Esophagus (tissue), 2 donors: ENCODE measurements around the gene TBC1D2. TPM values are rescaled to one million over a fixed set of nuclear protein-coding genes. Genes with fewer than 3 reads are reported as not detected.
A peak's percentile ranks its signal among the peaks of the same experiment; 100 is the strongest.

Experiments
- H3K27ac ChIP-seq, 2 donors: one replicate each; pipeline ENCODE4 v1.5.1; 2013; ENCODE audit warnings: low read depth in 2 of 2, mild to moderate bottlenecking in 2 of 2, inconsistent platforms in 1 of 2, low read length in 1 of 2, moderate library complexity in 1 of 2
- H3K27me3 ChIP-seq, 2 donors: one replicate each; pipeline ENCODE4 v1.6.1; 2013; ENCODE audit warnings: low read length in 2 of 2, control low read depth in 1 of 2, mild to moderate bottlenecking in 1 of 2; ENCODE audit not compliant: insufficient read depth in 2 of 2, control insufficient read depth in 1 of 2
- H3K36me3 ChIP-seq, 2 donors: one replicate each; pipeline ENCODE4 v1.6.1; 2013; ENCODE audit warnings: low read length in 1 of 2; ENCODE audit not compliant: control insufficient read depth in 2 of 2, insufficient read depth in 2 of 2
- H3K4me1 ChIP-seq, 2 donors: one replicate each; pipeline ENCODE4 v1.6.1; 2013; ENCODE audit warnings: low read length in 1 of 2; ENCODE audit not compliant: control insufficient read depth in 2 of 2, insufficient read depth in 2 of 2
- H3K4me3 ChIP-seq, 2 donors: one replicate each; pipeline ENCODE4 v1.5.1; 2013; ENCODE audit warnings: low read length in 2 of 2, mild to moderate bottlenecking in 2 of 2, low read depth in 1 of 2, moderate library complexity in 1 of 2
- H3K9me3 ChIP-seq, 2 donors: one replicate each; pipeline ENCODE4 v1.6.1; 2013; ENCODE audit warnings: mild to moderate bottlenecking in 2 of 2, low read depth in 1 of 2, low read length in 1 of 2, moderate library complexity in 1 of 2; ENCODE audit not compliant: control insufficient read depth in 2 of 2, insufficient read depth in 1 of 2
- WGBS, 2 donors: extraction: QIAGEN DNeasy Blood & Tissue Kit; methylation state at CpG; one replicate each; pipeline ENCODE4 v1.1.7; 2013; 5-methylcytosine and 5-hydroxymethylcytosine counted together
- polyA plus RNA-seq, 2 donors: library from polyadenylated mRNA; stranded (reverse); fragments of 200-250 nt; gene quantifications; one replicate each; pipeline ENCODE4 v1.2.3, GENCODE V29; 2013
- donor health status: healthy with polysubstance abuse.
- donor health status: Bipolar disorder and iron deficiency.

The TBC1D2 gene
- polyA plus RNA-seq, 2 donors: 16.2 to 33.9 TPM

GRCh38 chr9:98215271-98215670 lies 40.2 kb downstream of the TBC1D2 start:
- peaks cover 11 to 49% of the 10 kb centered on the region in 2 donors for H3K36me3 ChIP-seq

DNA sequence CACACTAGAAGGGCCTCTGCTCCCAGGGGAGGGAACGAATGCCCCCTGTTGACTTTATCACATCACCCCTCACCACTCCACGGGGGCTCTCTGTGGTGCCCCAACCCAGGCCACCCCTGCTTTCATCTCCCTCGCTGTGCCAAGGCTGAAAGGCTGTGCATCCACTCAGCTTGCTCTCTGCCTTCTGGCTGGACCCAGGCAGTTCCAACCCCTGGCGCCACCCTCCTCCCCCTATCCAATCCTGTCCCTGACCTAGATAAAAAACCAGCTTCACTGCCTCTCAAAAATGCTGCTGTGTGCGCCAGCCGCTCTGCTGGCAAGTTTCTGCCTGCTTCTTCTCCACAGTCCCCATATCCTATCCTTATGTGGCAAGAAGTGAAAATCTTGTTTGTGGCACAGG lies 40.6 kb downstream of the TBC1D2 start:
- H3K4me3 ChIP-seq: no peak overlapping the region
- peak overlapping the region; percentile 56 to 62 for H3K27ac ChIP-seq
- H3K36me3 ChIP-seq: peaks cover 14 to 47% of the 10 kb centered on the region in 2 donors

More at GRCh38 chr9:98215271-98215670, 40.2 kb downstream of the TBC1D2 start:
- Histone ChIP-seq H3K9me3 (no peaks in the 10 kb centered on the region), H3K27me3 (no peaks in the 10 kb centered on the region), H3K27ac (peak overlapping the region; percentile 56 to 62), H3K4me3 (no peak overlapping the region), H3K4me1 (no peaks in the 10 kb centered on the region)
- WGBS, 2 donors: 52 to 59% methylated on average over 5 of the region's 5 CpGs

GRCh38 chr9:98211260-98211659 lies 44.2 kb downstream of the TBC1D2 start:
- 90 to 100% methylated on average over 3 of the region's 3 CpGs for WGBS, 2 donors
- no peaks in the 10 kb centered on the region for H3K27me3 ChIP-seq
- H3K4me1 ChIP-seq: no peaks in the 10 kb centered on the region
- no peak overlapping the region for H3K4me3 ChIP-seq
- H3K27ac ChIP-seq: peak overlapping the region in 1 of 2 donors; percentile 24
- H3K9me3 ChIP-seq: no peaks in the 10 kb centered on the region
- H3K36me3 ChIP-seq: peaks cover 15 to 41% of the 10 kb centered on the region in 2 donors

More for the DNA sequence above, 40.6 kb downstream of the TBC1D2 start:
- Histone ChIP-seq H3K9me3 (no peaks in the 10 kb centered on the region), H3K4me1 (no peaks in the 10 kb centered on the region), H3K27me3 (no peaks in the 10 kb centered on the region)
- WGBS, 2 donors: 56 to 67% methylated on average over 6 of the region's 6 CpGs

DNA sequence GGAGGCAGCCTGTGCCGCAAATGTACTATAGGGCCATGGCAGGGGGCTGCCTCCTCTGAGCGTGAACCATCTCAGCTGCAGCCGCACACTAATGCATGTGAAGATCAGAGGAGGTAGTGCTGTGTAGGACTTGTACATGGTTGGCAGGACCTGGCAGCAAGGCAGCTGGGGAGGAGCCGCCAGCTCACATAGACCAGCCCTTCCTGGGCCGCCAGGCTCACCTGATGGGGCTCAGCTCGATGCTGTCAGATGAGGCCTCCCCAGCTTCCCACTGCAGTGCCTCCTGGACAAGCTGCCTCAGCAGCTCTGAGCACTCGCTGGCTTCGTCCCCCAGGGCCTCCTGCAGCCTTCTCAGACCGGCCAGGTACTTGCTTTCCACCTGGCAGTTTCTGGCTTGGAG lies 45.0 kb downstream of the TBC1D2 start:
- no peaks in the 10 kb centered on the region for H3K9me3 ChIP-seq
- peak overlapping the region in 1 of 2 donors; percentile 4 for H3K27ac ChIP-seq
- H3K4me3 ChIP-seq: no peak overlapping the region
- no peaks in the 10 kb centered on the region for H3K27me3 ChIP-seq
- H3K36me3 ChIP-seq: peaks cover 15 to 36% of the 10 kb centered on the region in 2 donors
- 65 to 67% methylated on average over 8 to 9 of the region's 9 CpGs for WGBS, 2 donors
- H3K4me1 ChIP-seq: no peaks in the 10 kb centered on the region

- Histone ChIP-seq H3K9me3 (no peaks in the 10 kb centered on the region), H3K4me3 (no peak overlapping the region), H3K27me3 (no peaks in the 10 kb centered on the region), H3K4me1 (no peaks in the 10 kb centered on the region), H3K27ac (no peak overlapping the region), H3K36me3 (peaks cover 15 to 32% of the 10 kb centered on the region in 2 donors)
- WGBS, 2 donors: 75 to 77% methylated on average over 3 of the region's 3 CpGs
These were observed 45.9 kb downstream of the TBC1D2 start for GRCh38 chr9:98209530-98209929.

GRCh38 chr9:98208635-98209034 lies 46.8 kb downstream of the TBC1D2 start:
- Histone ChIP-seq H3K4me1 (no peaks in the 10 kb centered on the region), H3K27me3 (no peaks in the 10 kb centered on the region), H3K27ac (no peak overlapping the region), H3K9me3 (no peaks in the 10 kb centered on the region), H3K36me3 (peaks cover 15 to 27% of the 10 kb centered on the region in 2 donors), H3K4me3 (no peak overlapping the region)
- 94 to 96% methylated on average over 20 of the region's 20 CpGs for WGBS, 2 donors

- Histone ChIP-seq H3K4me1 (no peaks in the 10 kb centered on the region), H3K9me3 (no peaks in the 10 kb centered on the region), H3K4me3 (no peak overlapping the region), H3K27me3 (no peaks in the 10 kb centered on the region), H3K27ac (no peak overlapping the region), H3K36me3 (peaks cover 10 to 30% of the 10 kb centered on the region in 2 donors)
- WGBS, 2 donors: 73 to 78% methylated on average over 4 of the region's 4 CpGs
These were observed 47.8 kb downstream of the TBC1D2 start for GRCh38 chr9:98207606-98208005.

- Histone ChIP-seq H3K4me1 (no peaks in the 10 kb centered on the region), H3K9me3 (no peaks in the 10 kb centered on the region), H3K36me3 (peaks cover 10 to 32% of the 10 kb centered on the region in 2 donors), H3K27ac (peak overlapping the region in 1 of 2 donors; percentile 52), H3K27me3 (no peaks in the 10 kb centered on the region), H3K4me3 (no peak overlapping the region)
- 30 to 39% methylated on average over 2 of the region's 2 CpGs for WGBS, 2 donors
These were observed 48.7 kb downstream of the TBC1D2 start for GRCh38 chr9:98206754-98207153.

GRCh38 chr9:98204692-98205091 lies 50.8 kb downstream of the TBC1D2 start:
- WGBS, 2 donors: 78 to 83% methylated on average over 4 of the region's 4 CpGs
- Histone ChIP-seq H3K4me1 (no peaks in the 10 kb centered on the region), H3K4me3 (no peak overlapping the region), H3K36me3 (peaks cover 8 to 36% of the 10 kb centered on the region in 2 donors), H3K27me3 (no peaks in the 10 kb centered on the region), H3K9me3 (no peaks in the 10 kb centered on the region), H3K27ac (no peak overlapping the region)

DNA sequence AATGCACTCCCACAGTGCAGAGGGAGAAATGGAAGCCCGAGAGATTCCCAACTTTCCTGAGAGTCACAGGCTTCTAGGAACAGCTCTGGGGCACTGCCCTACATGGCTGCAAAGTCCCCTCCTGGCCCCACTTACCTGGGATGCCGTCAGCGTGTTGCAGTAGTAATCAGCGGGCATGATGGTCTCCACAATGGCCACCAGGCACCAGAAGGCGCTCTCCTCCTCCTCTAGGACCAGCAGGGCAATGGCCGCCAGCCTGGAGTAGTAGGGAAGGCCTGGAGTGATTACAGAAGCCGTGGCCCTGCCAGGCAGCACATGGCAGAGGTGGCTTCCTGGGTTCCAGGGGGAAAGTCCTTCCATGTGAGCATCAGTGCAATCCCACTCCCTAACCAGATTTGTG lies 52.3 kb downstream of the TBC1D2 start:
- 87 to 90% methylated on average over 7 of the region's 7 CpGs for WGBS, 2 donors
- no peak overlapping the region for H3K27ac ChIP-seq
- H3K4me3 ChIP-seq: no peak overlapping the region
- H3K9me3 ChIP-seq: no peaks in the 10 kb centered on the region
- no peaks in the 10 kb centered on the region for H3K27me3 ChIP-seq
- no peaks in the 10 kb centered on the region for H3K4me1 ChIP-seq
- peaks cover 7 to 46% of the 10 kb centered on the region in 2 donors for H3K36me3 ChIP-seq
